Endothelial cell of umbilical vein (primary cell): Measurements from ENCODE around the gene MIER2.

Source experiments
- EZH2 ChIP-seq: IDR thresholded peaks from 2 replicates; pipeline ENCODE4 v1.6.1; 2012; ENCODE audit warnings: borderline replicate concordance, low read depth, mild to moderate bottlenecking, moderate library complexity, low read length, inconsistent platforms; ENCODE audit not compliant: severe bottlenecking
- POLR2A ChIP-seq: IDR thresholded peaks from 2 replicates; pipeline ENCODE4 v1.6.1; 2012; ENCODE audit warnings: low read depth, mild to moderate bottlenecking, control low read depth, low read length
- TF ChIP-seq, protein P1 (sequence below), 2 donors: IDR thresholded peaks; 1 replicate in 1 of 2; 2 replicates in 1 of 2; pipeline ENCODE4 v1.5.1; 2011; ENCODE audit warnings: low read length in 2 of 2, mild to moderate bottlenecking in 2 of 2, moderate library complexity in 2 of 2, control low read depth in 1 of 2, inconsistent platforms in 1 of 2, low read depth in 1 of 2; ENCODE audit not compliant: insufficient read depth in 1 of 2; ENCODE audit errors: extremely low read depth in 1 of 2

DNA sequence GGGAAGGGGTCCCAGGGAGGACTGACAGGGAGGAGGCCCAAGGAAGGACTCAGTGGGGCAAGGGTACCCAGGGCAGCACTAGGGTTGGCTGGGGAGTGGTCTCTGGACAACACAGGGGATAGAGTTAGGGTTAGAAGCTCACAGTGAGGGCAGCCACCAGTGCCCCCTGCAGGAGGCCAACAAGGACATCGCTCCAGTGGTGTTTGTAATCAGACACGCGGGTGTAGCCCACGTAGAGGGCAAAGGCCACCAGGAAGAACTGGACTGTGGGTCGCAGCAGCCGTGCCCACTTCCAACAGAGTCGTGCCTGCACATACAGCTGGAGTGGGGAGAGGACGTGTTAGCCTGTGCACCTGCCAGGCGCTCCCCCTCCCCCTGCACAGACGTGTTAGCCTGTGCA lies 62.6 kb downstream of the MIER2 start:
- TF ChIP-seq POLR2A (no peak), EZH2 (no peak)
- TF ChIP-seq, protein P1, sequence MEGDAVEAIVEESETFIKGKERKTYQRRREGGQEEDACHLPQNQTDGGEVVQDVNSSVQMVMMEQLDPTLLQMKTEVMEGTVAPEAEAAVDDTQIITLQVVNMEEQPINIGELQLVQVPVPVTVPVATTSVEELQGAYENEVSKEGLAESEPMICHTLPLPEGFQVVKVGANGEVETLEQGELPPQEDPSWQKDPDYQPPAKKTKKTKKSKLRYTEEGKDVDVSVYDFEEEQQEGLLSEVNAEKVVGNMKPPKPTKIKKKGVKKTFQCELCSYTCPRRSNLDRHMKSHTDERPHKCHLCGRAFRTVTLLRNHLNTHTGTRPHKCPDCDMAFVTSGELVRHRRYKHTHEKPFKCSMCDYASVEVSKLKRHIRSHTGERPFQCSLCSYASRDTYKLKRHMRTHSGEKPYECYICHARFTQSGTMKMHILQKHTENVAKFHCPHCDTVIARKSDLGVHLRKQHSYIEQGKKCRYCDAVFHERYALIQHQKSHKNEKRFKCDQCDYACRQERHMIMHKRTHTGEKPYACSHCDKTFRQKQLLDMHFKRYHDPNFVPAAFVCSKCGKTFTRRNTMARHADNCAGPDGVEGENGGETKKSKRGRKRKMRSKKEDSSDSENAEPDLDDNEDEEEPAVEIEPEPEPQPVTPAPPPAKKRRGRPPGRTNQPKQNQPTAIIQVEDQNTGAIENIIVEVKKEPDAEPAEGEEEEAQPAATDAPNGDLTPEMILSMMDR (IDR thresholded peaks at IDR 0.05; ENCODE audit: extremely low read depth in 1 of 2, insufficient read depth in 1 of 2, low read depth in 1 of 2, low read length in 2 of 2) = no peak
